ENCODE measurements around the gene SLC35F3. TPM values are rescaled to one million over a fixed set of nuclear protein-coding genes. Genes with fewer than 3 reads are reported as not detected.

SLC35F3 gene
- polyA plus RNA-seq, 1 experiment, result 0.06 TPM

DNA sequence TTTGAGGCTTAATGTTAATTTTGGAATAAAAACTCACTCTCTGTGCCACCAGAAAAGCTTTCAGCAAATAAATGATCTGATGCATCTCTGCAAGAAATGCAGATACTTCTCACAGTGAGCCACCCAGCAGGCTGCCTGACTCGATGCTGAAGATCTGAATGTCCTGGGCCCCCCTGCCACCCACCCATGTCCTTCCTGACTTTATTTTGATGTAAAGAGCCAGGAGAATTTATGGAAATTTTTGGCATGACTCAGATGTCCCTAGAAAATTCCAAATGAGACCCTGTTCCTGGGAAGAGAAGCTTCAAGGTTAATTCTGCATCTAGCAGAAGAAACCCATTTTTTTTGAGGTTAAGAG lies 406.0 kb downstream of the SLC35F3 start:
- TF ChIP-seq, protein P1, sequence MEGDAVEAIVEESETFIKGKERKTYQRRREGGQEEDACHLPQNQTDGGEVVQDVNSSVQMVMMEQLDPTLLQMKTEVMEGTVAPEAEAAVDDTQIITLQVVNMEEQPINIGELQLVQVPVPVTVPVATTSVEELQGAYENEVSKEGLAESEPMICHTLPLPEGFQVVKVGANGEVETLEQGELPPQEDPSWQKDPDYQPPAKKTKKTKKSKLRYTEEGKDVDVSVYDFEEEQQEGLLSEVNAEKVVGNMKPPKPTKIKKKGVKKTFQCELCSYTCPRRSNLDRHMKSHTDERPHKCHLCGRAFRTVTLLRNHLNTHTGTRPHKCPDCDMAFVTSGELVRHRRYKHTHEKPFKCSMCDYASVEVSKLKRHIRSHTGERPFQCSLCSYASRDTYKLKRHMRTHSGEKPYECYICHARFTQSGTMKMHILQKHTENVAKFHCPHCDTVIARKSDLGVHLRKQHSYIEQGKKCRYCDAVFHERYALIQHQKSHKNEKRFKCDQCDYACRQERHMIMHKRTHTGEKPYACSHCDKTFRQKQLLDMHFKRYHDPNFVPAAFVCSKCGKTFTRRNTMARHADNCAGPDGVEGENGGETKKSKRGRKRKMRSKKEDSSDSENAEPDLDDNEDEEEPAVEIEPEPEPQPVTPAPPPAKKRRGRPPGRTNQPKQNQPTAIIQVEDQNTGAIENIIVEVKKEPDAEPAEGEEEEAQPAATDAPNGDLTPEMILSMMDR (IDR thresholded peaks at IDR 0.05; ENCODE audit: insufficient read depth, low read depth, low read length), result no peak
- no peak for DNase-seq (ENCODE audit: low read depth)
- POLR2A ChIA-PET, result no interaction called here
- no peaks in the 10 kb centered on the region for H3K36me3 ChIP-seq (ENCODE audit: control insufficient read depth, insufficient read depth, low read length)
- no peaks in the 10 kb centered on the region for H3K27me3 ChIP-seq (ENCODE audit: control insufficient read depth, insufficient read depth, low read length)
- CTCF ChIA-PET, result interaction anchor here (0.5 to 2.7 kb wide), 36 partner anchors 8 to 1822 kb away, joined by 3 to 18 read pairs (median 4); no protein-coding TSS in a partner anchor
- no peak overlapping the region for H3K4me3 ChIP-seq (ENCODE audit: low read depth, low read length)

DNA sequence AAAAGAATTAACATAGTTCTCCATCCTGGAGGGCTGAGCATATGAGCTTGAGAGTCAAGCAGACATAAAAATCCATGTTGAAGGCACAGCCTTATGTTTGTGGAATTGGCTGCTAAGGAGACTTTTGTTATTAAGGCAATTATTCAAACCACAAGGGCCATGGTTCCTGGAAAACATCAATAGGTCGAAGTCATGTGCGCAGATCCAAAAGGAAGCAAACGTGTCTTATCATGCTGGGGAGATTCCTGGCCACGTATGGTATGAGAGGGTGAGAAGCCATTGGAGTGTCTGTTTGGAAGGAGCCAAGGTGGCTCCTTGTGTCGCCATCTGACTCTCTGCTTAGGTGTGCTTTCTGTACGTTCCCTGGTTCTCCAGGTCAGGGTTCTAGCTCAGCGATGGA lies 406.9 kb downstream of the SLC35F3 start:
- no peak overlapping the region for H3K4me3 ChIP-seq (ENCODE audit: low read depth, low read length)
- no peaks in the 10 kb centered on the region for H3K27me3 ChIP-seq (ENCODE audit: control insufficient read depth, insufficient read depth, low read length)
- TF ChIP-seq, protein P1 (IDR thresholded peaks at IDR 0.05; ENCODE audit: insufficient read depth, low read depth, low read length), result no peak
- H3K36me3 ChIP-seq (ENCODE audit: control insufficient read depth, insufficient read depth, low read length), result no peaks in the 10 kb centered on the region
- CTCF ChIA-PET, result interaction anchor here (0.7 to 2.7 kb wide), 6 partner anchors 9 to 197 kb away, joined by 3 to 18 read pairs (median 6); no protein-coding TSS in a partner anchor
- DNase-seq (ENCODE audit: low read depth), result no peak
- POLR2A ChIA-PET, result no interaction called here

DNA sequence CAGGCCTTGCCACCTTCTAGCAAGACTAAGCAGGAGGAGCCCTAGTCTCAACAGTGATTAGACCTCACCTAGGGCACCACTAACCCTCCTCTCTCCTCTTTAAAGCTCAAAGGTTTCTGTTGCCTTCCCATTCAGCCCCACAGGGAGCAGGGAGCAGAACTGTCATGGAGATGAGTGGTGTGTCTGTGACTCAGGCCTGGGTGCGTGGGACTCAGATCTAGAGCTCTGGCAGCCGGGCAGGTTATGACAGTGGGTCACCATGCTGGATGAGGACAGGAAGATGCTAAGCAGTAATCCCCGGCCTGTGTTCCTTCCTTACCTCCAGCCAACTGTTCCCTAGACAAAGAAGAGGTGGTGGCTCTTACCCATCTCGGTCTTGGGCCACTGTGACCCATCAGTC lies 408.7 kb downstream of the SLC35F3 start:
- no peak for DNase-seq (ENCODE audit: low read depth)
- TF ChIP-seq, protein P1 (IDR thresholded peaks at IDR 0.05; ENCODE audit: insufficient read depth, low read depth, low read length), result no peak
- Histone ChIP-seq H3K27me3 (ENCODE audit: control insufficient read depth, insufficient read depth, low read length) (no peaks in the 10 kb centered on the region), H3K4me3 (ENCODE audit: low read depth, low read length) (no peak overlapping the region), H3K36me3 (ENCODE audit: control insufficient read depth, insufficient read depth, low read length) (no peaks in the 10 kb centered on the region)
- CTCF ChIA-PET, result interaction anchor here (1.3 to 2.1 kb wide), 3 partner anchors 11 to 202 kb away, joined by 3 to 10 read pairs (median 4); no protein-coding TSS in a partner anchor
- POLR2A ChIA-PET, result no interaction called here

DNA sequence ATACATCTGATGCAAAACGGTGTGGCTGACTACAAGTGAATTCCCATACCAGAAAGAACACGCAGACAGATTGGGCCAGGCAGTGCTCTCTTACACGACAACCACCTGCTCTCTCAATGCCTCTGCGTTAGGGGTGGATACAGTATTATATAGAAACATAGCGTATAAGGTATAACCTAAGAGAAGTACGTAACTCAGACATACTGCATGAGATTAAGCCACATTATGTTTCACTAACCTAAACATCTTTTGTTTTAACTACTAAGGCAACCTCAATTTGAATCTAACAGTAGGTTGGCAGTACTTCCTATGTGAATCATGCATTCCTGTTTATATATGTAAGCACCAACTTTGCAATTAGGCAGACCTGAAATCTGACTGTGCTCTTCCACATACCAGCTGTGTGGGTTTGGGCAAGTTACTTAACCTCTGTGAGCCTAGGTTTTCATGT lies 410.6 kb downstream of the SLC35F3 start:
- no peak for DNase-seq (ENCODE audit: low read depth)
- H3K36me3 ChIP-seq (ENCODE audit: control insufficient read depth, insufficient read depth, low read length), result no peaks in the 10 kb centered on the region
- TF ChIP-seq, protein P1 (IDR thresholded peaks at IDR 0.05; ENCODE audit: insufficient read depth, low read depth, low read length), result no peak

DNA sequence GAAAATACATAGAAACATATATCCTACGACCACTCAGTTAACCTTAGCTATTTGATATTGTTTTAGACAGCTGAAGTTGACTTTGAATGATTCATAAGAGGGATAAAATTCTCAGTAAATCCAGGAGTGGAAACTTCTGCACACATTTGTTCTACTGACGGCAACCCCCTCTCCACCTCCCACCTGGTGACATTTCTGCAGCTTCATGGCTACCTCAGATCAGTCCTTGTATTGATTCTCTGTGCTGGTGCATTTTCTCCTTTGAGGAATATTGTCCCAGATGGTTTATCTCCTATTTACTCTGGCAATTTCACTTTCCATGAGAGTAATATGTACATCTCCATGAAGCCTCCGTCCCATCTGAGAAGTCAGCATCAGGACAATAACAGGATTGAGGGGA lies 411.1 kb downstream of the SLC35F3 start:
- DNase-seq (ENCODE audit: low read depth), result no peak
- H3K27me3 ChIP-seq (ENCODE audit: control insufficient read depth, insufficient read depth, low read length), result no peaks in the 10 kb centered on the region
- POLR2A ChIA-PET, result no interaction called here
- TF ChIP-seq, protein P1 (IDR thresholded peaks at IDR 0.05; ENCODE audit: insufficient read depth, low read depth, low read length), result no peak
- CTCF ChIA-PET, result interaction anchor here (1.1 to 1.3 kb wide), 2 partner anchors 9 to 11 kb away, joined by 6 to 8 read pairs; no protein-coding TSS in a partner anchor
- H3K4me3 ChIP-seq (ENCODE audit: low read depth, low read length), result no peak overlapping the region
- H3K36me3 ChIP-seq (ENCODE audit: control insufficient read depth, insufficient read depth, low read length), result no peaks in the 10 kb centered on the region

More for the DNA sequence above, 410.6 kb downstream of the SLC35F3 start:
- ChIA-PET POLR2A (no interaction called here), CTCF (interaction anchor here (1.1 kb wide), 1 partner anchor 12 kb away, joined by 8 read pairs; no protein-coding TSS in a partner anchor)
- Histone ChIP-seq H3K4me3 (ENCODE audit: low read depth, low read length) (no peak overlapping the region), H3K27me3 (ENCODE audit: control insufficient read depth, insufficient read depth, low read length) (no peaks in the 10 kb centered on the region)

All from BJ (cell line).